HG02759 (cell line): ENCODE data around the gene SERPINI2.
"Not testable (repeated sequence)": the region's sequence is repeated elsewhere in the genome, so short reads cannot be mapped to it uniquely, and the experiment has no call there.

Experiments
- ATAC-seq: cut with Tn5 transposase; IDR thresholded peaks from one replicate; pipeline ENCODE4 v1.9.1; 2021; ENCODE audit warnings: mild to moderate bottlenecking, moderate library complexity; ENCODE audit not compliant: unreplicated experiment

Gene SERPINI2

GRCh38 chr3:167451282-167451681 is 22.6 kb downstream of the SERPINI2 start:
- ATAC-seq, result no peak

- no peak for ATAC-seq
Observed at GRCh38 chr3:167450675-167451074, 23.2 kb downstream of the SERPINI2 start.

GRCh38 chr3:167450195-167450594 is 23.6 kb downstream of the SERPINI2 start:
- peak; percentile 62 for ATAC-seq

GRCh38 chr3:167445491-167445890 is 28.4 kb downstream of the SERPINI2 start:
- ATAC-seq, result no peak

- no peak for ATAC-seq
Observed at GRCh38 chr3:167441256-167441655, 32.6 kb downstream of the SERPINI2 start.

GRCh38 chr3:167437428-167438139 is 36.3 kb downstream of the SERPINI2 start:
- ATAC-seq, result no peak

GRCh38 chr3:167426962-167427361 is 46.9 kb downstream of the SERPINI2 start:
- not testable (repeated sequence) for ATAC-seq

- not testable (repeated sequence) for ATAC-seq
Observed at GRCh38 chr3:167422396-167422795, 51.4 kb downstream of the SERPINI2 start.

GRCh38 chr3:167409611-167410010 is 64.2 kb downstream of the SERPINI2 start:
- ATAC-seq, result no peak

GRCh38 chr3:167406876-167407492 is 66.9 kb downstream of the SERPINI2 start:
- ATAC-seq, result peak; percentile 48

GRCh38 chr3:167397826-167398225 is 76.0 kb downstream of the SERPINI2 start:
- ATAC-seq, result no peak

- no peak for ATAC-seq
Observed at GRCh38 chr3:167396075-167396474, 77.8 kb downstream of the SERPINI2 start.

- ATAC-seq, result no peak
Observed at GRCh38 chr3:167394003-167394402, 79.8 kb downstream of the SERPINI2 start.
